HCT116 (cell line): ENCODE data around the gene SNED1. TPM values are rescaled to one million over a fixed set of nuclear protein-coding genes. Genes with fewer than 3 reads are reported as not detected.

Experiments used
- ATAC-seq: fragments of 200-7000 bp; cut with Tn5 transposase; 2 replicates; pipeline ENCODE4 v1.9.1; 2020; ENCODE audit warnings: mild to moderate bottlenecking, moderate library complexity
- BruUV-seq: library from RNA; stranded (reverse); fragments of 400-500 nt; replicated peaks from 2 replicates; lab custom pipeline; 2021; lab: Mats Ljungman, UMichigan
- CTCF ChIA-PET: fragments of 300-600 bp; sonication (Branson Sonifier 250); formaldehyde crosslinking; loops from one replicate; lab custom pipeline; 2021; ENCODE audit warnings: antibody characterized with exemption; lab: Charles Lee
- POLR2A ChIA-PET: fragments of 300-600, 350-600 bp; sonication (Branson Sonifier 250); formaldehyde crosslinking; loops from one replicate; lab custom pipeline; 2021; ENCODE audit warnings: antibody characterized with exemption; lab: Charles Lee
- RAD21 ChIA-PET, 2 experiments: fragments of 300-600 bp; sonication (Branson Sonifier 250); formaldehyde crosslinking; loops; one replicate each; lab custom pipeline; 2023; ENCODE audit warnings: low total read pairs in 2 of 2; ENCODE audit not compliant: uncharacterized antibody in 2 of 2, unreplicated experiment in 2 of 2, low non-redundant PET in 1 of 2; lab: Charles Lee
- DNase-seq: peaks from one replicate; pipeline ENCODE4 v3.0.0-alpha.2; 2010; ENCODE audit warnings: low read depth, low spot score
- H2AFZ ChIP-seq: fragments of 200-600 bp; shearing (Covaris generic), sonication (generic); 2 replicates; pipeline ENCODE4 v1.6.1; 2017; ENCODE audit warnings: low read depth, mixed run types, mixed read lengths, antibody characterized with exemption, low read length; ENCODE audit not compliant: poor library complexity, severe bottlenecking
- H3K27ac ChIP-seq: 2 replicates; pipeline ENCODE4 v1.5.1; 2012; ENCODE audit warnings: low read depth, low read length
- H3K27me3 ChIP-seq: fragments of 200-600 bp; sonication (generic); 2 replicates; pipeline ENCODE4 v1.6.1; 2016; ENCODE audit warnings: mixed run types, low read length, mixed read lengths; ENCODE audit not compliant: insufficient read depth
- H3K36me3 ChIP-seq, 2 experiments: fragments of 200-500 bp in 1 of 2; fragments of 200-600 bp in 1 of 2; sonication (Bioruptor generic) in 1 of 2; sonication (generic) in 1 of 2; 2 replicates each; pipeline versions ENCODE4 v1.5.1 to v1.6.1; 2014 to 2016; ENCODE audit warnings: low read length in 2 of 2, inconsistent platforms in 1 of 2, mixed read lengths in 1 of 2, mixed run types in 1 of 2; ENCODE audit not compliant: insufficient read depth in 2 of 2, control insufficient read depth in 1 of 2
- H3K4me1 ChIP-seq, 2 experiments: fragments of 200-600 bp in 1 of 2; sonication (generic) in 1 of 2; 2 replicates each; pipeline versions ENCODE4 v1.5.1 to v1.6.1; 2012 to 2017; ENCODE audit warnings: low read length in 2 of 2, inconsistent platforms in 1 of 2, mild to moderate bottlenecking in 1 of 2, mixed read lengths in 1 of 2, mixed run types in 1 of 2, moderate library complexity in 1 of 2; ENCODE audit not compliant: insufficient read depth in 2 of 2, control insufficient read depth in 1 of 2
- H3K4me2 ChIP-seq: fragments of 200-600 bp; sonication (generic); 2 replicates; pipeline ENCODE4 v1.6.1; 2017; ENCODE audit warnings: mixed run types, low read length, mixed read lengths
- H3K4me3 ChIP-seq, 2 experiments: fragments of 200-600 bp in 1 of 2; sonication (generic) in 1 of 2; replicated peaks in 1 of 2; 2 replicates each; pipeline ENCODE4 v1.5.1; 2011 to 2016; ENCODE audit warnings: low read length in 2 of 2, control low read depth in 1 of 2, low read depth in 1 of 2, mild to moderate bottlenecking in 1 of 2, mixed read lengths in 1 of 2, mixed run types in 1 of 2
- H3K79me2 ChIP-seq: fragments of 200-600 bp; sonication (generic); 2 replicates; pipeline ENCODE4 v1.6.1; 2017; ENCODE audit warnings: mild to moderate bottlenecking, mixed run types, low read length, moderate library complexity, mixed read lengths; ENCODE audit not compliant: insufficient read depth
- H3K9ac ChIP-seq: fragments of 200-600 bp; sonication (generic); 2 replicates; pipeline ENCODE4 v1.6.1; 2016; ENCODE audit warnings: low read length, mixed read lengths
- H3K9me2 ChIP-seq: fragments of 200-600 bp; sonication (generic), shearing (Covaris generic); 2 replicates; pipeline ENCODE4 v1.6.1; 2017; ENCODE audit warnings: mixed run types, mild to moderate bottlenecking, moderate library complexity; ENCODE audit not compliant: insufficient read depth
- H3K9me3 ChIP-seq, 2 experiments: fragments of 200-500 bp in 1 of 2; fragments of 200-600 bp in 1 of 2; sonication (Bioruptor generic) in 1 of 2; sonication (generic) in 1 of 2; 2 replicates each; pipeline ENCODE4 v1.6.1; 2014 to 2017; ENCODE audit warnings: low read length in 2 of 2, mixed read lengths in 2 of 2, inconsistent platforms in 1 of 2, low read depth in 1 of 2, mild to moderate bottlenecking in 1 of 2, mixed run types in 1 of 2, moderate library complexity in 1 of 2; ENCODE audit not compliant: control insufficient read depth in 1 of 2, insufficient read depth in 1 of 2
- H4K20me1 ChIP-seq: fragments of 200-600 bp; sonication (generic), shearing (Covaris generic); 2 replicates; pipeline ENCODE4 v1.6.1; 2017; ENCODE audit warnings: mixed run types, mild to moderate bottlenecking, moderate library complexity; ENCODE audit not compliant: insufficient read depth
- ATF3 ChIP-seq: IDR thresholded peaks from 2 replicates; pipeline ENCODE4 v1.6.1; 2012
- CBX3 ChIP-seq: IDR thresholded peaks from 2 replicates; pipeline ENCODE4 v1.6.1; 2012; ENCODE audit warnings: low read depth
- CTCF ChIP-seq, 3 experiments: fragments of 200-600 bp in 1 of 3; sonication (generic) in 1 of 3; IDR thresholded peaks in 2 of 3; conservative IDR thresholded peaks in 1 of 3; 2 replicates each; pipeline ENCODE4 v1.5.1; 2012 to 2017; ENCODE audit warnings: low read depth in 2 of 3, low read length in 2 of 3, antibody characterized with exemption in 1 of 3, borderline replicate concordance in 1 of 3, control low read depth in 1 of 3, mild to moderate bottlenecking in 1 of 3, mixed read lengths in 1 of 3, mixed run types in 1 of 3, moderate library complexity in 1 of 3; ENCODE audit not compliant: insufficient read depth in 1 of 3
- ELF1 ChIP-seq: IDR thresholded peaks from 2 replicates; pipeline ENCODE4 v1.6.1; 2012; ENCODE audit warnings: low read depth, borderline replicate concordance
- EZH2 ChIP-seq: fragments of 200-600 bp; sonication (generic); IDR thresholded peaks from 2 replicates; pipeline ENCODE4 v1.6.1; 2017; ENCODE audit warnings: antibody characterized with exemption, mixed run types
- EZH2phosphoT487 ChIP-seq: fragments of 200-600 bp; IDR thresholded peaks from 2 replicates; pipeline ENCODE4 v1.6.1; 2018; ENCODE audit warnings: antibody characterized with exemption, borderline replicate concordance
- FOSL1 ChIP-seq: IDR thresholded peaks from 2 replicates; pipeline ENCODE4 v1.6.1; 2012; ENCODE audit warnings: low read depth
- JUND ChIP-seq: IDR thresholded peaks from 2 replicates; pipeline ENCODE4 v1.6.1; 2012
- MAX ChIP-seq: IDR thresholded peaks from 2 replicates; pipeline ENCODE4 v1.6.1; 2012
- POLR2AphosphoS5 ChIP-seq: IDR thresholded peaks from 2 replicates; pipeline ENCODE4 v1.6.1; 2011; ENCODE audit warnings: mild to moderate bottlenecking, low read depth, low read length, moderate library complexity
- SIN3A ChIP-seq: IDR thresholded peaks from 2 replicates; pipeline ENCODE4 v1.6.1; 2012; ENCODE audit warnings: low read depth
- SP1 ChIP-seq: IDR thresholded peaks from 2 replicates; pipeline ENCODE4 v1.6.1; 2012; ENCODE audit warnings: low read depth
- YY1 ChIP-seq: IDR thresholded peaks from 2 replicates; pipeline ENCODE4 v1.6.1; 2011; ENCODE audit warnings: low read length, low read depth, moderate library complexity, mild to moderate bottlenecking; ENCODE audit not compliant: insufficient replicate concordance; ENCODE audit errors: extremely low read depth
- ZBTB33 ChIP-seq: IDR thresholded peaks from 2 replicates; pipeline ENCODE4 v1.6.1; 2011; ENCODE audit warnings: mild to moderate bottlenecking, low read length, moderate library complexity; ENCODE audit not compliant: insufficient replicate concordance; ENCODE audit errors: extremely low read depth
- ZFX ChIP-seq: fragments of 450-650 bp; IDR thresholded peaks from 2 replicates; pipeline ENCODE4 v1.6.1; 2017
- ZNF274 ChIP-seq: fragments of 200-500 bp; sonication (Bioruptor generic); IDR thresholded peaks from 2 replicates; pipeline ENCODE4 v1.6.1; 2014; ENCODE audit warnings: mild to moderate bottlenecking, low read depth, low read length, inconsistent platforms
- intact Hi-C: fragments of 100-400 bp; cut with micrococcal nuclease; formaldehyde crosslinking; loops from 2 replicates; pipeline ENCODE4 v1.10.0; 2022
- total RNA-seq: library from RNA; stranded (reverse); gene quantifications from one replicate; pipeline ENCODE4 v1.2.1, GENCODE V29; 2021; ENCODE audit not compliant: unreplicated experiment

The SNED1 gene
- total RNA-seq, 1 experiment from 2014 or later: 9.6 TPM

GRCh38 chr2:240997141-240997855 is 1.1 kb upstream of the SNED1 start:
- TF ChIP-seq YY1 (no peak), SP1 (no peak), ZFX (no peak), EZH2 (no peak), CTCF (IDR thresholded peaks at IDR 0.05 in 2 of 3, conservative IDR thresholded peaks at IDR 0.05 in 1 of 3; ENCODE audit: borderline replicate concordance in 1 of 3, insufficient read depth in 1 of 3, low read depth in 2 of 3, low read length in 2 of 3) (no peak), FOSL1 (no peak), ELF1 (no peak), POLR2AphosphoS5 (no peak), ZNF274 (no peak), ATF3 (no peak), JUND (no peak), CBX3 (no peak), ZBTB33 (no peak), MAX (no peak), EZH2phosphoT487 (no peak), SIN3A (no peak)
- Histone ChIP-seq H3K27me3 (no peaks in the 10 kb centered on the region), H4K20me1 (no peaks in the 10 kb centered on the region), H3K4me3 (no peak overlapping the region), H3K79me2 (no peaks in the 10 kb centered on the region), H3K27ac (peak overlapping the region; percentile 75; the same call in 1 of the 2 replicates), H3K4me2 (peak overlapping the region; percentile 94), H3K9ac (peak overlapping the region; percentile 71; the same call in 1 of the 2 replicates), H3K9me2 (no peaks in the 10 kb centered on the region), H3K9me3 (no peaks in the 10 kb centered on the region), H3K4me1 (peaks cover 6 to 21% of the 10 kb centered on the region in 2 experiments; a peak in 3 of 4 replicates), H2AFZ (peak overlapping the region; percentile 65), H3K36me3 (no peaks in the 10 kb centered on the region)
- no TSS peak for BruUV-seq
- intact Hi-C loops: no loop called here
- POLR2A ChIA-PET: no interaction called here
- RAD21 ChIA-PET: no interaction called here
- ATAC-seq (no peak), DNase-seq (no peak)
- CTCF ChIA-PET: no interaction called here
